ELF-1 (cell line): Measurements from ENCODE around the gene PPID.
A peak's percentile ranks its signal among the peaks of the same experiment; 100 is the strongest.
"Not testable (repeated sequence)": the region's sequence is repeated elsewhere in the genome, so short reads cannot be mapped to it uniquely, and the experiment has no call there.

ENCODE experiments used
- DNase-seq: peaks from one replicate; pipeline ENCODE4 v3.0.0-alpha.2; 2016; ENCODE audit warnings: low read depth, low spot score

PPID gene

GRCh38 chr4:158729716-158730559, 6.7 kb upstream of the PPID start:
- peak; percentile 56 for DNase-seq

- DNase-seq, result no peak
These were observed 5.0 kb upstream of the PPID start for GRCh38 chr4:158728236-158728635.

- no peak for DNase-seq
These were observed 3.4 kb upstream of the PPID start for GRCh38 chr4:158726633-158727032.

GRCh38 chr4:158724637-158725036, 1.4 kb upstream of the PPID start:
- no peak for DNase-seq

GRCh38 chr4:158722291-158722916, 792 bp downstream of the PPID start:
- DNase-seq, result peak; percentile 64

- no peak for DNase-seq
These were observed 1.5 kb downstream of the PPID start for GRCh38 chr4:158721680-158722079.

GRCh38 chr4:158715802-158716201, 7.4 kb downstream of the PPID start:
- DNase-seq, result no peak

GRCh38 chr4:158714937-158715336, 8.3 kb downstream of the PPID start:
- DNase-seq, result no peak

- DNase-seq, result not testable (repeated sequence)
These were observed 10.6 kb downstream of the PPID start for GRCh38 chr4:158712622-158713021.

GRCh38 chr4:158710814-158711213, 12.4 kb downstream of the PPID start:
- no peak for DNase-seq

- peak; percentile 4 for DNase-seq
These were observed 18.9 kb downstream of the PPID start for GRCh38 chr4:158704274-158704673.

GRCh38 chr4:158688813-158689212, 34.4 kb downstream of the PPID start:
- no peak for DNase-seq

- DNase-seq, result no peak
These were observed 41.1 kb downstream of the PPID start for GRCh38 chr4:158682066-158682465.

- DNase-seq, result no peak
These were observed 41.6 kb downstream of the PPID start for GRCh38 chr4:158681629-158682028.

- no peak for DNase-seq
These were observed 44.4 kb downstream of the PPID start for GRCh38 chr4:158678767-158679166.

- no peak for DNase-seq
These were observed 47.1 kb downstream of the PPID start for GRCh38 chr4:158676076-158676475.

GRCh38 chr4:158673633-158674032, 49.6 kb downstream of the PPID start:
- no peak for DNase-seq

GRCh38 chr4:158671915-158672806, 51.0 kb downstream of the PPID start, which contains the start of gene ETFDH:
TSS of gene ETFDH (plus strand) at chr4:158672296. CDS start at chr4:158672457, 161 bp downstream.
- DNase-seq, result peak; percentile 100

- no peak for DNase-seq
These were observed 51.6 kb downstream of the PPID start, which contains the start of gene C4orf46 for GRCh38 chr4:158671665-158671914. TSS of gene C4orf46 (minus strand) at chr4:158671887. CDS start at chr4:158671801, 86 bp downstream.

- peak; percentile 81 for DNase-seq
These were observed 52.1 kb downstream of the PPID start for GRCh38 chr4:158670975-158671664.

- DNase-seq, result no peak
These were observed 53.9 kb downstream of the PPID start for GRCh38 chr4:158669310-158669709.
